Keratinocyte (primary cell): Measurements from ENCODE around the gene UGT8. TPM values are rescaled to one million over a fixed set of nuclear protein-coding genes. Genes with fewer than 3 reads are reported as not detected.
A peak's percentile ranks its signal among the peaks of the same experiment; 100 is the strongest.

Experiments used
- DNase-seq: peaks from one replicate; pipeline ENCODE4 v3.0.0-alpha.2; 2011; ENCODE audit warnings: low read depth, missing footprints, low spot score
- FAIRE-seq: peaks from 2 replicates; lab custom pipeline; 2011; peaks lifted over from hg19 to GRCh38; lab: Jason Lieb, UNC
- H2AFZ ChIP-seq: 2 replicates; pipeline ENCODE4 v1.6.0; 2012; ENCODE audit warnings: low read length, control low read depth, inconsistent platforms; ENCODE audit not compliant: control insufficient read depth
- H3K27ac ChIP-seq: 2 replicates; pipeline ENCODE4 v1.5.1; 2011; ENCODE audit warnings: low read length; ENCODE audit not compliant: control insufficient read depth, insufficient read depth
- H3K27me3 ChIP-seq: 3 replicates; pipeline ENCODE4 v1.6.0; 2011; ENCODE audit warnings: low read length; ENCODE audit not compliant: control insufficient read depth, insufficient read depth; ENCODE audit errors: extremely low read depth
- H3K36me3 ChIP-seq, 2 experiments: 2 replicates in 1 of 2; 3 replicates in 1 of 2; pipeline ENCODE4 v1.5.1; 2011; ENCODE audit warnings: low read length in 2 of 2, mild to moderate bottlenecking in 1 of 2; ENCODE audit not compliant: control insufficient read depth in 2 of 2, insufficient read depth in 2 of 2; ENCODE audit errors: extremely low read depth in 1 of 2
- H3K4me1 ChIP-seq: 3 replicates; pipeline ENCODE4 v1.5.1; 2011; ENCODE audit warnings: low read length; ENCODE audit not compliant: control insufficient read depth, insufficient read depth; ENCODE audit errors: extremely low read depth
- H3K4me2 ChIP-seq: 3 replicates; pipeline ENCODE4 v1.6.0; 2011; ENCODE audit warnings: low read depth, low read length; ENCODE audit not compliant: control insufficient read depth, insufficient read depth; ENCODE audit errors: extremely low read depth
- H3K4me3 ChIP-seq, 3 experiments: fragments of 200-600 bp in 1 of 3; sonication (generic) in 1 of 3; 2 replicates in 2 of 3; 3 replicates in 1 of 3; pipeline ENCODE4 v1.5.1; 2011 to 2016; ENCODE audit warnings: low read length in 3 of 3, mild to moderate bottlenecking in 3 of 3, control low read depth in 2 of 3, inconsistent platforms in 1 of 3, low read depth in 1 of 3, mixed read lengths in 1 of 3, mixed run types in 1 of 3, moderate library complexity in 1 of 3; ENCODE audit not compliant: control insufficient read depth in 2 of 3, insufficient read depth in 2 of 3; ENCODE audit errors: extremely low read depth in 1 of 3
- H3K79me2 ChIP-seq: 2 replicates; pipeline ENCODE4 v1.6.0; 2012; ENCODE audit warnings: low read length; ENCODE audit not compliant: control insufficient read depth, insufficient read depth
- H3K9ac ChIP-seq: 3 replicates; pipeline ENCODE4 v1.6.0; 2011; ENCODE audit warnings: low read length; ENCODE audit not compliant: control insufficient read depth, insufficient read depth; ENCODE audit errors: extremely low read depth
- H3K9me1 ChIP-seq: 3 replicates; pipeline ENCODE4 v1.6.0; 2011; ENCODE audit warnings: low read length; ENCODE audit not compliant: control insufficient read depth, insufficient read depth; ENCODE audit errors: extremely low read depth
- H3K9me3 ChIP-seq: 2 replicates; pipeline ENCODE4 v1.5.1; 2012; ENCODE audit warnings: low read depth, low read length; ENCODE audit not compliant: control insufficient read depth
- H4K20me1 ChIP-seq: 3 replicates; pipeline ENCODE4 v1.6.0; 2011; ENCODE audit warnings: low read length; ENCODE audit not compliant: control insufficient read depth, insufficient read depth; ENCODE audit errors: extremely low read depth
- EZH2 ChIP-seq: IDR thresholded peaks from one replicate; pipeline ENCODE4 v1.6.1; 2012; ENCODE audit warnings: inconsistent platforms, mild to moderate bottlenecking, low read length, moderate library complexity
- dilution Hi-C: fragments of 300-500 bp; cut with MboI; formaldehyde crosslinking; loops from one replicate; pipeline ENCODE4 v1.7.0; 2020; ENCODE audit warnings: low sequenced_read_pairs; ENCODE audit not compliant: extremely low pct_ligation_motif_present
- polyA plus RNA-seq, 5 experiments: library from polyadenylated mRNA; depleted of rRNA in 3 of 5; stranded (reverse) in 3 of 5; stranded (forward) in 1 of 5; unstranded in 1 of 5; fragments of >200 nt; gene quantifications; 1 replicate in 1 of 5; 2 replicates in 3 of 5; 3 replicates in 1 of 5; pipeline versions ENCODE4 v1.2.1 to v1.2.3, GENCODE V29; 2011 to 2012; ENCODE audit warnings: missing spikeins in 2 of 5, low read depth in 1 of 5, low replicate concordance in 1 of 5
- TF ChIP-seq, protein P1 (sequence below), 3 experiments: IDR thresholded peaks in 1 of 3; conservative IDR thresholded peaks in 1 of 3; optimal IDR thresholded peaks in 1 of 3; 2 replicates in 2 of 3; 3 replicates in 1 of 3; pipeline versions ENCODE3 to v1.5.1; 2011; ENCODE audit warnings: low read length in 3 of 3, mild to moderate bottlenecking in 3 of 3, moderate library complexity in 2 of 3, control low read depth in 1 of 3, inconsistent platforms in 1 of 3; ENCODE audit not compliant: insufficient read depth in 2 of 3; ENCODE audit errors: extremely low read depth in 1 of 3

UGT8 gene
- polyA plus RNA-seq, 1 donor (not counting 4 experiments of a cell fraction or from before 2014, with no cell fraction given): 1.7 TPM

DNA sequence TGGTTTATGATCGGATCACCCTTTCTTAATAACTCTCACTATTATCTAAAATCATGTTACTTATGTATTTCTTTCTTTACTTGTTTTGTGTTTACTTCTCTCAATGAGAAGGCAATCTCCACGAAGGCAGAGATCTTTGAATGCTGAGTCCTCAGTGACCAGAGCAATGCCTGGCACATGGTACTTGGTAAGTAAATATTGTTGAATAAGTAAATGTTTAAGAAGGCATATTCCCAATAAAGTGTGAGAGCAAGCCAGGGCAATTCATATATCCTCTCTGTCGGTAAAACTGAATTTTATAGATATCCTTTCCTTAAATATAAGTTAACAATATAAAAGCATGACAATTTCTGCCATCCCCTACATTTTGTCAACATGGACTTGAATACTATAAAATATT is 94.4 kb downstream of the UGT8 start:
- no peaks in the 10 kb centered on the region for H3K9me1 ChIP-seq
- H3K4me2 ChIP-seq: no peak overlapping the region
- H2AFZ ChIP-seq: no peak overlapping the region
- dilution Hi-C loops: no loop called here
- H3K4me3 ChIP-seq: no peak overlapping the region
- H3K27me3 ChIP-seq: no peaks in the 10 kb centered on the region
- FAIRE-seq (no peak), DNase-seq (no peak)
- no peaks in the 10 kb centered on the region for H3K36me3 ChIP-seq
- no peaks in the 10 kb centered on the region for H3K9me3 ChIP-seq
- H3K27ac ChIP-seq: no peak overlapping the region
- no peak for TF ChIP-seq EZH2
- TF ChIP-seq, protein P1, sequence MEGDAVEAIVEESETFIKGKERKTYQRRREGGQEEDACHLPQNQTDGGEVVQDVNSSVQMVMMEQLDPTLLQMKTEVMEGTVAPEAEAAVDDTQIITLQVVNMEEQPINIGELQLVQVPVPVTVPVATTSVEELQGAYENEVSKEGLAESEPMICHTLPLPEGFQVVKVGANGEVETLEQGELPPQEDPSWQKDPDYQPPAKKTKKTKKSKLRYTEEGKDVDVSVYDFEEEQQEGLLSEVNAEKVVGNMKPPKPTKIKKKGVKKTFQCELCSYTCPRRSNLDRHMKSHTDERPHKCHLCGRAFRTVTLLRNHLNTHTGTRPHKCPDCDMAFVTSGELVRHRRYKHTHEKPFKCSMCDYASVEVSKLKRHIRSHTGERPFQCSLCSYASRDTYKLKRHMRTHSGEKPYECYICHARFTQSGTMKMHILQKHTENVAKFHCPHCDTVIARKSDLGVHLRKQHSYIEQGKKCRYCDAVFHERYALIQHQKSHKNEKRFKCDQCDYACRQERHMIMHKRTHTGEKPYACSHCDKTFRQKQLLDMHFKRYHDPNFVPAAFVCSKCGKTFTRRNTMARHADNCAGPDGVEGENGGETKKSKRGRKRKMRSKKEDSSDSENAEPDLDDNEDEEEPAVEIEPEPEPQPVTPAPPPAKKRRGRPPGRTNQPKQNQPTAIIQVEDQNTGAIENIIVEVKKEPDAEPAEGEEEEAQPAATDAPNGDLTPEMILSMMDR (optimal IDR thresholded peaks at IDR 0.05 in 1 of 3, IDR thresholded peaks at IDR 0.05 in 1 of 3, conservative IDR thresholded peaks at IDR 0.05 in 1 of 3; ENCODE audit: extremely low read depth in 1 of 3, insufficient read depth in 2 of 3, low read length in 3 of 3): no peak
- no peak overlapping the region for H3K9ac ChIP-seq
- H3K4me1 ChIP-seq: no peaks in the 10 kb centered on the region
- no peaks in the 10 kb centered on the region for H4K20me1 ChIP-seq
- H3K79me2 ChIP-seq: no peaks in the 10 kb centered on the region

DNA sequence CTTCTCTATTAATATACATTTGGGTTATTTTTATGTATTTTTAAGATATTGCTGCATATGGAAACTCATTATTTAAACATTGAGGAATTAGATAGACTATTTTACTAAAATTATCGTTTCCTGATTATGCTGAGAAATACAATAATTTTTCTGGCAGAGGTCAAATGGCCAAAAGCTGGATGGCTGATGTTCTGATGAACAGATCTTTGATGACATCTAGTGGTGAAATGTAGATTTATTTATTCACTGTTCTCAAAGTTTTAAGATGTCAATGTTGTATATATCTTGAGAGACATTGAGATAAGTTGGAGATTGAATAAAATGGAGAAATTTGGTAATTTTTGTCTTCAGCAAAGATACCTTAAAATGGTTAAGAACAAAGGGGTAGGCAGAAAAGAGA is 96.2 kb downstream of the UGT8 start:
- TF ChIP-seq, protein P1 (optimal IDR thresholded peaks at IDR 0.05 in 1 of 3, IDR thresholded peaks at IDR 0.05 in 1 of 3, conservative IDR thresholded peaks at IDR 0.05 in 1 of 3; ENCODE audit: extremely low read depth in 1 of 3, insufficient read depth in 2 of 3, low read length in 3 of 3): peak in 2 of 3 experiments; percentile 24 to 42
- TF ChIP-seq EZH2: no peak
- Histone ChIP-seq H3K27ac (no peak overlapping the region), H3K4me3 (no peak overlapping the region), H3K79me2 (no peaks in the 10 kb centered on the region), H3K36me3 (no peaks in the 10 kb centered on the region), H3K9me3 (no peaks in the 10 kb centered on the region), H2AFZ (no peak overlapping the region), H3K4me1 (no peaks in the 10 kb centered on the region), H3K9ac (no peak overlapping the region), H3K27me3 (no peaks in the 10 kb centered on the region), H3K4me2 (no peak overlapping the region), H3K9me1 (no peaks in the 10 kb centered on the region), H4K20me1 (no peaks in the 10 kb centered on the region)
- no peak for DNase-seq
- FAIRE-seq: peak; percentile 34
- dilution Hi-C loops: no loop called here
